HEK293 (cell line): ENCODE data around the gene GHDC.

Experiments used
- ATF2 ChIP-seq: fragments of 450-650 bp; formaldehyde crosslinking; IDR thresholded peaks from 2 replicates; pipeline ENCODE4 v1.5.1; 2016; ENCODE audit warnings: missing biosample characterization, missing genetic modification characterization, low read depth
- BCL11A ChIP-seq: fragments of 450-650 bp; formaldehyde crosslinking; IDR thresholded peaks from 2 replicates; pipeline ENCODE4 v1.5.1; 2016; ENCODE audit warnings: low read depth, missing biosample characterization, missing genetic modification characterization
- GLI2 ChIP-seq: fragments of 450-650 bp; formaldehyde crosslinking; IDR thresholded peaks from 2 replicates; pipeline ENCODE4; 2017; ENCODE audit warnings: missing biosample characterization, missing genetic modification characterization, low read depth, borderline replicate concordance
- GLI4 ChIP-seq: fragments of 450-650 bp; formaldehyde crosslinking; IDR thresholded peaks from 2 replicates; pipeline ENCODE4 v1.5.1; 2016; ENCODE audit warnings: missing biosample characterization, missing genetic modification characterization
- KLF1 ChIP-seq: fragments of 450-650 bp; formaldehyde crosslinking; IDR thresholded peaks from 2 replicates; pipeline ENCODE4 v1.5.1; 2016; ENCODE audit warnings: missing biosample characterization, missing genetic modification characterization
- MYNN ChIP-seq: fragments of 450-650 bp; formaldehyde crosslinking; IDR thresholded peaks from 2 replicates; pipeline ENCODE4 v1.5.1; 2016; ENCODE audit warnings: missing biosample characterization, missing genetic modification characterization, borderline replicate concordance
- OSR2 ChIP-seq: fragments of 450-650 bp; formaldehyde crosslinking; IDR thresholded peaks from 2 replicates; pipeline ENCODE4 v1.5.1; 2016; ENCODE audit warnings: missing biosample characterization, missing genetic modification characterization
- SCRT2 ChIP-seq: fragments of 450-650 bp; formaldehyde crosslinking; IDR thresholded peaks from 2 replicates; pipeline ENCODE4 v1.5.1; 2016; ENCODE audit warnings: missing biosample characterization, missing genetic modification characterization
- SP7 ChIP-seq: fragments of 450-650 bp; formaldehyde crosslinking; IDR thresholded peaks from 2 replicates; pipeline ENCODE4 v1.5.1; 2016; ENCODE audit warnings: missing biosample characterization, missing genetic modification characterization
- ZBTB11 ChIP-seq: fragments of 450-650 bp; formaldehyde crosslinking; conservative IDR thresholded peaks from 2 replicates; pipeline ENCODE4 v1.5.1; 2016; ENCODE audit warnings: low read depth, missing biosample characterization, missing genetic modification characterization
- ZBTB49 ChIP-seq: fragments of 450-650 bp; formaldehyde crosslinking; IDR thresholded peaks from 2 replicates; pipeline ENCODE4 v1.5.1; 2016; ENCODE audit warnings: missing biosample characterization, missing genetic modification characterization, low read depth
- ZNF138 ChIP-seq: fragments of 450-650 bp; formaldehyde crosslinking; IDR thresholded peaks from 2 replicates; pipeline ENCODE4 v1.5.1; 2016; ENCODE audit warnings: missing biosample characterization, missing genetic modification characterization, borderline replicate concordance
- ZNF184 ChIP-seq: fragments of 450-650 bp; IDR thresholded peaks from 2 replicates; pipeline ENCODE4 v1.5.1; 2018; ENCODE audit warnings: missing biosample characterization, mild to moderate bottlenecking, missing genetic modification characterization
- ZNF26 ChIP-seq: fragments of 450-650 bp; formaldehyde crosslinking; IDR thresholded peaks from 2 replicates; pipeline ENCODE4 v1.5.1; 2016; ENCODE audit warnings: missing biosample characterization, missing genetic modification characterization
- ZNF311 ChIP-seq: fragments of 450-650 bp; formaldehyde crosslinking; IDR thresholded peaks from 2 replicates; pipeline ENCODE4 v1.5.1; 2017; ENCODE audit warnings: missing biosample characterization, missing genetic modification characterization, borderline replicate concordance
- ZNF324 ChIP-seq: fragments of 450-650 bp; formaldehyde crosslinking; IDR thresholded peaks from 2 replicates; pipeline ENCODE4 v1.5.1; 2016; ENCODE audit warnings: missing biosample characterization, missing genetic modification characterization
- ZNF433 ChIP-seq: fragments of 450-650 bp; formaldehyde crosslinking; IDR thresholded peaks from 2 replicates; pipeline ENCODE4 v1.5.1; 2016; ENCODE audit warnings: missing biosample characterization, missing genetic modification characterization, low read depth
- ZNF521 ChIP-seq: fragments of 450-650 bp; formaldehyde crosslinking; IDR thresholded peaks from 2 replicates; pipeline ENCODE4 v1.5.1; 2017; ENCODE audit warnings: missing biosample characterization, mild to moderate bottlenecking, missing genetic modification characterization
- ZNF560 ChIP-seq: fragments of 450-650 bp; formaldehyde crosslinking; IDR thresholded peaks from 2 replicates; pipeline ENCODE4 v1.5.1; 2017; ENCODE audit warnings: missing biosample characterization, missing genetic modification characterization, borderline replicate concordance
- ZNF610 ChIP-seq: fragments of 450-650 bp; formaldehyde crosslinking; IDR thresholded peaks from 2 replicates; pipeline ENCODE4 v1.5.1; 2016; ENCODE audit warnings: missing biosample characterization, missing genetic modification characterization, borderline replicate concordance
- ZNF626 ChIP-seq: fragments of 450-650 bp; sonication (Bioruptor Pico); formaldehyde crosslinking; IDR thresholded peaks from 2 replicates; pipeline ENCODE4 v1.5.1; 2018; ENCODE audit warnings: missing biosample characterization, missing genetic modification characterization, inconsistent platforms
- ZNF777 ChIP-seq: fragments of 450-650 bp; formaldehyde crosslinking; IDR thresholded peaks from 2 replicates; pipeline ENCODE4 v1.5.1; 2017; ENCODE audit warnings: missing biosample characterization, missing genetic modification characterization, borderline replicate concordance
- TF ChIP-seq, protein P1 (sequence below): fragments of 450-650 bp; formaldehyde crosslinking; IDR thresholded peaks from 2 replicates; pipeline ENCODE4 v1.5.1; 2016; ENCODE audit warnings: missing biosample characterization, missing genetic modification characterization, borderline replicate concordance
- TF ChIP-seq, protein P2 (sequence below): fragments of 450-650 bp; formaldehyde crosslinking; IDR thresholded peaks from 2 replicates; pipeline ENCODE4 v1.5.1; 2016; ENCODE audit warnings: missing biosample characterization, missing genetic modification characterization
- TF ChIP-seq, protein P3 (sequence below): fragments of 450-650 bp; formaldehyde crosslinking; IDR thresholded peaks from 2 replicates; pipeline ENCODE4 v1.5.1; 2016; ENCODE audit warnings: missing biosample characterization, missing genetic modification characterization

Gene GHDC

DNA sequence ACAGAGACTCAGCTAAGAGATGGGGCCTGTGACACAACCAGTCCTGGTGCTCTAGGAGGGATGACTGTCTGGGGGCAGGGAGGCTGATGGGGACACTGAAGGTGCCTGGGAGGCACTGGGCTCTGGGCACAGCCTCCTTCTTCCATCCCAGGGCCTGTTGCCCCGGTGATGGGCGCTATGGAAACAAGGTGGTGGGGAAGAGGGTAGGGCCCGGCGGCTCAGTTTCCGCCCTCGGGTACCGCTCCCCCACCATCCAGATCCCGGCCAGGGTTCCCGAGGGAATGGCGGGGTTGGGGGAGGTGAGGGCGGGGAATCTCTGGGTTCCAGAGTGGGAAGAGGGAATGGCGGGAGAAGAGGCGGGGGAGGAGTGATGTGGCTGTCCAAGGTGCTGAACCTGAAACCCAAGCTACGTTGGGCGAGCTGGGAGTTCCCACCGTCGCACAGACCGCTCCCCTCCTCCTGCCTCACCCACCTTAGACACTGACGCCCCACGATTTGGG is 14.3 kb downstream of the GHDC start (continued):
- TF ChIP-seq, protein P1, sequence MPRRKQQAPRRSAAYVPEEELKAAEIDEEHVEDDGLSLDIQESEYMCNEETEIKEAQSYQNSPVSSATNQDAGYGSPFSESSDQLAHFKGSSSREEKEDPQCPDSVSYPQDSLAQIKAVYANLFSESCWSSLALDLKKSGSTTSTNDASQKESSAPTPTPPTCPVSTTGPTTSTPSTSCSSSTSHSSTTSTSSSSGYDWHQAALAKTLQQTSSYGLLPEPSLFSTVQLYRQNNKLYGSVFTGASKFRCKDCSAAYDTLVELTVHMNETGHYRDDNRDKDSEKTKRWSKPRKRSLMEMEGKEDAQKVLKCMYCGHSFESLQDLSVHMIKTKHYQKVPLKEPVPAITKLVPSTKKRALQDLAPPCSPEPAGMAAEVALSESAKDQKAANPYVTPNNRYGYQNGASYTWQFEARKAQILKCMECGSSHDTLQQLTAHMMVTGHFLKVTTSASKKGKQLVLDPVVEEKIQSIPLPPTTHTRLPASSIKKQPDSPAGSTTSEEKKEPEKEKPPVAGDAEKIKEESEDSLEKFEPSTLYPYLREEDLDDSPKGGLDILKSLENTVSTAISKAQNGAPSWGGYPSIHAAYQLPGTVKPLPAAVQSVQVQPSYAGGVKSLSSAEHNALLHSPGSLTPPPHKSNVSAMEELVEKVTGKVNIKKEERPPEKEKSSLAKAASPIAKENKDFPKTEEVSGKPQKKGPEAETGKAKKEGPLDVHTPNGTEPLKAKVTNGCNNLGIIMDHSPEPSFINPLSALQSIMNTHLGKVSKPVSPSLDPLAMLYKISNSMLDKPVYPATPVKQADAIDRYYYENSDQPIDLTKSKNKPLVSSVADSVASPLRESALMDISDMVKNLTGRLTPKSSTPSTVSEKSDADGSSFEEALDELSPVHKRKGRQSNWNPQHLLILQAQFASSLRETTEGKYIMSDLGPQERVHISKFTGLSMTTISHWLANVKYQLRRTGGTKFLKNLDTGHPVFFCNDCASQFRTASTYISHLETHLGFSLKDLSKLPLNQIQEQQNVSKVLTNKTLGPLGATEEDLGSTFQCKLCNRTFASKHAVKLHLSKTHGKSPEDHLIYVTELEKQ = no peak
- TF ChIP-seq ZBTB11 (no peak), SCRT2 (tag by site-specific recombination) (no peak), ZNF777 (no peak), ZNF521 (tag by site-specific recombination) (no peak), ZNF311 (tag by site-specific recombination) (no peak), MYNN (tag by site-specific recombination) (peak; percentile 93), BCL11A (tag by site-specific recombination) (no peak), GLI4 (tag by site-specific recombination) (no peak), GLI2 (tag by site-specific recombination) (no peak), ZNF26 (tag by site-specific recombination) (no peak), ZNF433 (tag by site-specific recombination) (no peak), ATF2 (tag by site-specific recombination) (no peak), ZNF560 (tag by site-specific recombination) (no peak), SP7 (no peak), ZNF324 (tag by site-specific recombination) (no peak), ZNF138 (tag by site-specific recombination) (no peak), ZNF610 (no peak), OSR2 (tag by site-specific recombination) (no peak), KLF1 (tag by site-specific recombination) (peak; percentile 82), ZNF184 (tag by site-specific recombination) (no peak), ZNF626 (tag by site-specific recombination) (no peak), ZBTB49 (tag by site-specific recombination) (no peak)
- TF ChIP-seq, protein P2, sequence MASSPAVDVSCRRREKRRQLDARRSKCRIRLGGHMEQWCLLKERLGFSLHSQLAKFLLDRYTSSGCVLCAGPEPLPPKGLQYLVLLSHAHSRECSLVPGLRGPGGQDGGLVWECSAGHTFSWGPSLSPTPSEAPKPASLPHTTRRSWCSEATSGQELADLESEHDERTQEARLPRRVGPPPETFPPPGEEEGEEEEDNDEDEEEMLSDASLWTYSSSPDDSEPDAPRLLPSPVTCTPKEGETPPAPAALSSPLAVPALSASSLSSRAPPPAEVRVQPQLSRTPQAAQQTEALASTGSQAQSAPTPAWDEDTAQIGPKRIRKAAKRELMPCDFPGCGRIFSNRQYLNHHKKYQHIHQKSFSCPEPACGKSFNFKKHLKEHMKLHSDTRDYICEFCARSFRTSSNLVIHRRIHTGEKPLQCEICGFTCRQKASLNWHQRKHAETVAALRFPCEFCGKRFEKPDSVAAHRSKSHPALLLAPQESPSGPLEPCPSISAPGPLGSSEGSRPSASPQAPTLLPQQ (tag by site-specific recombination) = no peak
- TF ChIP-seq, protein P3, sequence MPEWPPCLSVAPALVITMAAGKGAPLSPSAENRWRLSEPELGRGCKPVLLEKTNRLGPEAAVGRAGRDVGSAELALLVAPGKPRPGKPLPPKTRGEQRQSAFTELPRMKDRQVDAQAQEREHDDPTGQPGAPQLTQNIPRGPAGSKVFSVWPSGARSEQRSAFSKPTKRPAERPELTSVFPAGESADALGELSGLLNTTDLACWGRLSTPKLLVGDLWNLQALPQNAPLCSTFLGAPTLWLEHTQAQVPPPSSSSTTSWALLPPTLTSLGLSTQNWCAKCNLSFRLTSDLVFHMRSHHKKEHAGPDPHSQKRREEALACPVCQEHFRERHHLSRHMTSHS = no peak
